ENCODE results near the gene KIF1A. TPM values are rescaled to one million over a fixed set of nuclear protein-coding genes. Genes with fewer than 3 reads are reported as not detected.

The KIF1A gene
- total and polyA plus RNA-seq, 2 of the 13 experiments (the other 11 are each of a cell fraction or from before 2014, with no cell fraction given), result 0.01 TPM; not detected in 1

DNA sequence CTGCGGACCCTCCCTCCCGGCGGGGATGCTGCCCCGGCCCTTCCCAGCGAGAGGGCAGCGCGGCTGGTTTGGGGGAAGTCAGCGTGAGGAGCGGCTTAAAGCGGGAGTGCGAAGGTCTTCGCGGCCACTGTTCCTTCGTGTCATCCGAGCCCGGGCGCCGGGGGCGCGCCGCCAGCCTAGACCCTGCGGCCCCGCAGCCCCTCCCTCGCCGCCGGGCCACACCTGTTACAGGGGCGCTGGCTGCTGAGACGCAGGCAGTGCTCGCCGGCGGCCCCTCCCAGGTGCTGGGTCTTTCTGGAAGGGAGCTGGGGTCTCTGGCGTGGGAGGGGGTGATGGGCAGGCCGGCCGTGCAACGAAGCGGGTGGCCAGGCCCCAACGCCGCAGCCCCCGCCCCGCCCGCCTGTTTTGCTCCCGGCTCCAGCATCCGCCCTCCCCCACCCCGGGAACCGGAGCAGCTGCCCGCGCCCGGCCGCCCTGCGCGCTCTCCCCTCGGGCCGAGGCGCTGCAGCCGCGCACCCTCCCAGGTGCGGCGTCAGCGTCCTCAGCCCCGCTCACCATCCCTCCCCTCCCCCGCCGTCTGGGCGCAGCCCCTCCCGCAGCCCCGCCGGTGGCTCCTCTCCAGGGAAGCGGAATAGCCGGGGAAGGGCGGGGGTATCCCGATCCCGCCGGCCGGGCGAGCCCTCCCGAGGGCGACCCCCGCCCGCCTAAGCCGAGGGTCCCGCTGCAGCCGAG, 727 bp downstream of the KIF1A start:
- Histone ChIP-seq H3K9me3 (ENCODE audit: low read length) (no peaks in the 10 kb centered on the region), H3K4me3 (replicated peaks in 1 of 3; ENCODE audit: insufficient read depth in 1 of 3, low read depth in 2 of 3, low read length in 3 of 3) (no peak overlapping the region), H3K9ac (ENCODE audit: insufficient read depth, low read depth, low read length) (no peak overlapping the region), H3K79me2 (ENCODE audit: insufficient read depth, low read length) (no peaks in the 10 kb centered on the region), H3K27ac (ENCODE audit: extremely low read length, insufficient read depth, low read length) (no peak overlapping the region), H4K20me1 (ENCODE audit: insufficient read depth, low read length) (no peaks in the 10 kb centered on the region; the same call in 1 of the 2 replicates), H2AFZ (ENCODE audit: low read length) (no peak overlapping the region), H3K27me3 (ENCODE audit: control insufficient read depth in 1 of 2, insufficient read depth in 2 of 2, low read length in 2 of 2) (peaks cover 24 to 67% of the 10 kb centered on the region in 2 experiments; a peak in 4 of 5 replicates), H3K4me2 (ENCODE audit: low read depth, low read length) (no peak overlapping the region), H3K36me3 (replicated peaks in 1 of 2; ENCODE audit: control insufficient read depth in 1 of 2, insufficient read depth in 2 of 2, low read length in 2 of 2) (no peaks in the 10 kb centered on the region), H3K4me1 (ENCODE audit: insufficient read depth, low read length) (no peaks in the 10 kb centered on the region)
- 18% methylated on average over 13 of the region's 81 CpGs for WGBS (ENCODE audit: low lambda C conversion rate)
- no TSS peak for BruUV-seq (replicated peaks)
- FAIRE-seq, result no peak
- ChIA-PET CTCF (ENCODE audit: low intra/inter-chr PET ratio, low total read pairs) (no interaction called here), POLR2A (no interaction called here)
- in situ Hi-C loops (cut with HindIII; ENCODE audit: extremely low pct_ligation_motif_present, low pct_unique_long_range_greater_than_20kb) (no loop called here), intact Hi-C loops (cut with micrococcal nuclease; ENCODE audit: unreplicated experiment) (no loop called here)
- DNase-seq (ENCODE audit: low spot score), result no peak
- no peak for ATAC-seq
- TF ChIP-seq ZFY (CRISPR knock-in tag; IDR thresholded peaks at IDR 0.05) (no peak), ZNF550 (CRISPR knock-in tag; IDR thresholded peaks at IDR 0.05; ENCODE audit: borderline replicate concordance) (no peak), ZNF784 (CRISPR knock-in tag; IDR thresholded peaks at IDR 0.05; ENCODE audit: borderline replicate concordance) (no peak), ZNF746 (CRISPR knock-in tag; IDR thresholded peaks at IDR 0.05) (no peak)

DNA sequence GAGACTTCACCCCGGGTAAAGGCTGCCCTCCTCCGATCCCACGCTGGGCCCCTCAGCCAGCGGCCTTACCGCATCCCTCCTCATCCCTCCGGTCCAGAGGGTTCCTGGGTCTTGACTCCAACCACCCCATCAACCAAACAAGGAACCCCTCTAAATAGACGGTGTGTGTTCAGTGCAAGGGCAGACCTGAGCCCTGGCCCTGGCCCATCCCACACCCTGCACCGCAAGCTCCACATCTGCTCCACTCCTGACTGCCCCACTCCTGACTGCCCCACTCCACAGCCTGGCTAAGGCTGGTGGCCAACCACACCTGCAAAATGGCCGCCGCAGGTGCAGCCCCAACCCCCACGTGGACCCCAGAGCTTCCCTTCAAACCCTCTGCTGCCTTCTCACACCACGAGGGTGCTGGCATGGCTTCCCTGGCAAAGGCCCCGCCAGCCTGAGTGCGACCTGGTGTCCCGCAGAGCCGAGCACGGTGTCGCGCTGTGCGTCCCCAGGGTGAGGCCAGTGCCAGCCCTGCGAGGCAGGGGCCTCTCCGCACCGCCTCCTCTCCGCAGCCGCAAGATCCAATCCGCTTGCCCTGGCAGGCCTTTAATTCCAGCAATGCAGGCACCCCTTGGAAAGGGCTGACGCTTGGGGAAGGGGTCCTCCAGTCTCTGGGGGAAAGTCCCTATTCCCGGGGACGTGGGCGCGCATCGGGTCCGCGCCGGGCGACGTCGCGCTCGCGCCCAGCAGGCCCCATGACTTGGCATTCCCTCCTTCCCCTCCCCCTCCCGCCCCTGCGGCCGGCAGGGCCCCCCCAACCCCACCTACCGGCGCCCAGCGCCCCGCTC, 1.5 kb downstream of the KIF1A start:
- Histone ChIP-seq H3K79me2 (ENCODE audit: insufficient read depth, low read length) (no peaks in the 10 kb centered on the region), H3K9ac (ENCODE audit: insufficient read depth, low read depth, low read length) (no peak overlapping the region), H4K20me1 (ENCODE audit: insufficient read depth, low read length) (no peaks in the 10 kb centered on the region; the same call in 1 of the 2 replicates), H3K27me3 (ENCODE audit: control insufficient read depth in 1 of 2, insufficient read depth in 2 of 2, low read length in 2 of 2) (peaks cover 24 to 59% of the 10 kb centered on the region in 2 experiments; a peak in 4 of 5 replicates), H3K9me3 (ENCODE audit: low read length) (no peaks in the 10 kb centered on the region), H3K4me1 (ENCODE audit: insufficient read depth, low read length) (no peaks in the 10 kb centered on the region), H3K27ac (ENCODE audit: extremely low read length, insufficient read depth, low read length) (no peak overlapping the region), H3K4me3 (replicated peaks in 1 of 3; ENCODE audit: insufficient read depth in 1 of 3, low read depth in 2 of 3, low read length in 3 of 3) (no peak overlapping the region), H2AFZ (ENCODE audit: low read length) (no peak overlapping the region), H3K36me3 (replicated peaks in 1 of 2; ENCODE audit: control insufficient read depth in 1 of 2, insufficient read depth in 2 of 2, low read length in 2 of 2) (no peaks in the 10 kb centered on the region), H3K4me2 (ENCODE audit: low read depth, low read length) (no peak overlapping the region)
- FAIRE-seq (no peak), DNase-seq (ENCODE audit: low spot score) (no peak), ATAC-seq (peak; percentile 7)
- intact Hi-C loops (cut with micrococcal nuclease; ENCODE audit: unreplicated experiment) (no loop called here), in situ Hi-C loops (cut with HindIII; ENCODE audit: extremely low pct_ligation_motif_present, low pct_unique_long_range_greater_than_20kb) (no loop called here)
- 44% methylated on average over 32 of the region's 48 CpGs for WGBS (ENCODE audit: low lambda C conversion rate)
- CTCF ChIA-PET (ENCODE audit: low intra/inter-chr PET ratio, low total read pairs), result no interaction called here
- no TSS peak for BruUV-seq (replicated peaks)
- POLR2A ChIA-PET, result no interaction called here
- TF ChIP-seq TAF15 (IDR thresholded peaks at IDR 0.05; ENCODE audit: low read depth, low read length, poor library complexity, severe bottlenecking) (no peak), REST (IDR thresholded peaks at IDR 0.05; ENCODE audit: borderline replicate concordance in 1 of 2, low read depth in 1 of 2, low read length in 2 of 2) (no peak), HOXD1 (CRISPR knock-in tag; IDR thresholded peaks at IDR 0.05) (no peak)
